GM21717 (cell line): ENCODE data around the gene RIN3.

Source experiments
- ATAC-seq: cut with Tn5 transposase; IDR thresholded peaks from one replicate; pipeline ENCODE4 v1.9.1; 2021; ENCODE audit warnings: mild to moderate bottlenecking, moderate library complexity; ENCODE audit not compliant: unreplicated experiment

Gene RIN3, protein sequence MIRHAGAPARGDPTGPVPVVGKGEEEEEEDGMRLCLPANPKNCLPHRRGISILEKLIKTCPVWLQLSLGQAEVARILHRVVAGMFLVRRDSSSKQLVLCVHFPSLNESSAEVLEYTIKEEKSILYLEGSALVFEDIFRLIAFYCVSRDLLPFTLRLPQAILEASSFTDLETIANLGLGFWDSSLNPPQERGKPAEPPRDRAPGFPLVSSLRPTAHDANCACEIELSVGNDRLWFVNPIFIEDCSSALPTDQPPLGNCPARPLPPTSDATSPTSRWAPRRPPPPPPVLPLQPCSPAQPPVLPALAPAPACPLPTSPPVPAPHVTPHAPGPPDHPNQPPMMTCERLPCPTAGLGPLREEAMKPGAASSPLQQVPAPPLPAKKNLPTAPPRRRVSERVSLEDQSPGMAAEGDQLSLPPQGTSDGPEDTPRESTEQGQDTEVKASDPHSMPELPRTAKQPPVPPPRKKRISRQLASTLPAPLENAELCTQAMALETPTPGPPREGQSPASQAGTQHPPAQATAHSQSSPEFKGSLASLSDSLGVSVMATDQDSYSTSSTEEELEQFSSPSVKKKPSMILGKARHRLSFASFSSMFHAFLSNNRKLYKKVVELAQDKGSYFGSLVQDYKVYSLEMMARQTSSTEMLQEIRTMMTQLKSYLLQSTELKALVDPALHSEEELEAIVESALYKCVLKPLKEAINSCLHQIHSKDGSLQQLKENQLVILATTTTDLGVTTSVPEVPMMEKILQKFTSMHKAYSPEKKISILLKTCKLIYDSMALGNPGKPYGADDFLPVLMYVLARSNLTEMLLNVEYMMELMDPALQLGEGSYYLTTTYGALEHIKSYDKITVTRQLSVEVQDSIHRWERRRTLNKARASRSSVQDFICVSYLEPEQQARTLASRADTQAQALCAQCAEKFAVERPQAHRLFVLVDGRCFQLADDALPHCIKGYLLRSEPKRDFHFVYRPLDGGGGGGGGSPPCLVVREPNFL

DNA sequence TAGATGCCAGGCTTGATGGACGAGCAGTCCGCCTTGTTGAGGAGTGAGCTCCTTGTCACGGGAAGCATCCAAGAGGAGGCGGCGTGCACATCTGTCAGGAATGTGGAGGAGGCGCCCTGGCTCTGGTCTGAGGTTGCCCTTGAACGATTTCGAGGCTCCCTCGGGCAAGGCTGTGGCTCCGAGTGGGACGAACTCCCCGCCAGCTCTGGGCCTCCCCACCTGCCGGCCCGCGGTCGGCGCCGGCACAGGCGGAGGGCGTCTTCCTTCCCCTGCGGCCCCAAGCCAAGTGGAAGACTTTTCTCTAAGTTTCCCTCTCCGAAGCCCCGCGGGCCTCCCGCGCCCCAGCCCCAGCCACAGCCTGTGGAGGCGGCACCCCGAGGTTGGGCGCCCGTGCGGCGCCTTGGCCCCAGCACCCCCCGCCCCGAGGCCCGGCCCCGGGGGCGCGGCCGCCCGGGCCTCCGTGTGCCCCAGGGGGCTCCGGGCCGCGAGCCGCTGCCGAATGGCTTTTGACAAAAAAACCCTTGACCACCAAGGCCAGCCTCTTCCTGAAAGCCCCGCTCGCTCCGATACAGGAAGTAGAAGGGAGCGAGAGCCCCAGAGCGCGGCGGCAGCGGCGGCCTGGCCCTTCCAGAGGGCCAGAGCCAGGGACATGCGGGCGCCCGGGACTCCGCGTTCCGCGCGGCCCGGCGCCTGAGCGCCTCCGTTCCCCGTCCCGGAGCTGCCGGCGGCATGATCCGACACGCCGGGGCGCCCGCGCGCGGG is at the start of gene RIN3:
Gene RIN3, plus strand, starts transcription at position 578 of the 762 bp plus-strand sequence. Its CDS starts 152 bp downstream, at position 730.
- peak; percentile 62 for ATAC-seq

DNA sequence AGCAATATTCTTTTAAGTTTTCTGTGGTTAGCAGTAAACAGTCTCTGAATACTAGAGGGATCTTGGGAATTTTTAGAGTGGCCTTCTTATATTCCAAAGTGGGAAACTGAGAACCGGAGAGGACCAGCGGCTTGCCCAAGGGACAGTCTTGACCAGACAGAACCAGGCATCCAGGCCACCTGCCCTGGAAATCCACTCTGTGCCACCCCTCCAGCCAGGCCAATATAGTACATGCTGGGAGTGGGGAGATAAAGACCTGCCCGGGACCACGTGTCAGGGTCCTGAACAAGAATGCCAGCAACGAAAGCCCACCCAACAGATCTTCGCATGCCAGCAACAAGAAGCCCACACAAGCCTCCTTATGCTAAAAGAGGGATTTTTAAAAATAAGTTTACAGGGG is 49.4 kb upstream of the RIN3 start:
- no peak for ATAC-seq

DNA sequence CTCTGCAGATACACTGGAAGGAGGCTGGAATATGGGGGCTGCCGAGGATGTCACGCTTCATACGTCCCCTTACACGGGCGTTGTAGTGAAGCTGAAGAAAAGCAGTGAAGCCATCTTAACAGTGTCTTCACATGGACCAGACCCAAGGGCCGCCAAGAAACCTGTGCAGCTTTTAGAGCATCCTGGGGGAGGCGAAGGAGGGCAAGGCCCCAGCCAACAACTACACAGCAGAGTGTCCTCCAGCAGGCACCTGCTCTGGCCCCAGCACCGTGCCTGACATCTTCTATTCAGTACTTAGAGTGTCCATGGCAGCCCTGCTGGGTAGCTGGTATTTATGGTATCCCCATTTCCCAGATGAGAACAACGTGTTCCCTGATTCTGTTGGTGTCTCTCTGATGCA is 48.9 kb upstream of the RIN3 start:
- ATAC-seq = no peak

DNA sequence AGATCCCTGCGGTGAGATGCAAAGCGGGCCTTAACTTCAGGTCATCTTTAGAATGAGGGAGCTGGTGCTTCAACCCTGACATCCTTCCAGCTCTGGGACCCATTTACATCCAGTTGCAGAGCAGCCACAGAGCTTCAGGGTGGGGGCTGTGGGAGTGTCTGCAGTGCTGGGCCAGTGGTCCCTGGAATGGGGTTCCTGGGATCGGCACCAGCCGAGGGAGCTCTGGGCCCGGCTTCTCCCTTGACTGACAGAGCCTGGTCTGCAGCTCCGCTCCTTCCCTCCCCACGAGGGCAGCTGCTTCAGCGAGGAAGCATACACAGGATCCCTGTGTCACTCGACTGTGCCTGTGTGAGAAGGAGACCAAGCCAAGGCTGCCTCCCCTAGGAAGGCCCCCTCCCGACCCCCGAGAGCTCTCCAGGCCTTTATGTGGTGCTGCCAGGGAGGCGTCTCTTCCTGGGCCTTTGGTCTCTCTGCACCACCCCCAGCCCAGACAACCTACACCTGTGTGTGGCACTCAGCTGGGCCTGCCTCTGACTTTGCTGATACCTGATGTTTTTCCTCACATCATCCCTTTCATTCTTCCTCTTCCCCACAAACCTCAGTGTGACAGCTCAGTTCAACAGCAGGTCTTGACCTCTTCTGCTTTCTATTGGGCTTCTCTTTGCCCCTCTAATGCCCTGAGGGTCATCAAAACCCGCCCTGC is 48.1 kb upstream of the RIN3 start:
- ATAC-seq = no peak

DNA sequence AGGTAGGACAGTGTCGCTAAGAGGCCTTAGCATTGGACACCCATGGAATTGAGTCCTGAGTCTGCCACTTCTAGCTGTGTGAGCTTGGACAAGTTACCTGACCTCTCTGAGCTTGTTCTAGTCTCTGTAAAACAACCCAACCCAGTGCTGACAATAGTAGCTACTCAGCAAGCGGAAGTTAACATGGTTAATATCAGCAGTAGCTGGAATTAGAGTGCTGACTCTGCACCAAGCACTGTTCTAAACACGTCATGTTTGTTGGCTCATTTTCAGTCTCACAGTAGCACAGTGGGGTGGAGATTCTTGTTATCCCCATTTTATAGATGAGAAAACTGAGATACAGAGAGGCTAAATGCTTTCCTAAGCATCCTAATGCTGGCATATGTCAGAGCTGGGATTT is 47.5 kb upstream of the RIN3 start:
- ATAC-seq = no peak

DNA sequence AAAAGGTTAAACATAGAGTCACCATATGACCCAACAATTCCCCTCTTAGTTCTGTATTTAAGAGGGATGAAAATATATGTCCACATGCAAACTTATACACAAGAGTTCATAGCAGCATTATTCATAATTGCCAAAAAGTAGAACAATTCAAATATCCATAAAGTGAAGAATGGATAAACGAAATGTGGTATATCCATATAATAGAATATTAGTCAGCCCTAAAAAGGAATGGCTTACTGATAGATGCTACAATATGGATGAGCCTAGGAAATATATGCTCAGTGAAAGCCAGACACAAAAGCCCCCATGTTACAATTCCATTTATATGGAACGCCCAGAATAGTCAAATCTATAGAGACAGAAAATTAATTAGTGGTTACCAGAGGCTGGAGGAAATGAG is 44.1 kb upstream of the RIN3 start:
- no peak for ATAC-seq

DNA sequence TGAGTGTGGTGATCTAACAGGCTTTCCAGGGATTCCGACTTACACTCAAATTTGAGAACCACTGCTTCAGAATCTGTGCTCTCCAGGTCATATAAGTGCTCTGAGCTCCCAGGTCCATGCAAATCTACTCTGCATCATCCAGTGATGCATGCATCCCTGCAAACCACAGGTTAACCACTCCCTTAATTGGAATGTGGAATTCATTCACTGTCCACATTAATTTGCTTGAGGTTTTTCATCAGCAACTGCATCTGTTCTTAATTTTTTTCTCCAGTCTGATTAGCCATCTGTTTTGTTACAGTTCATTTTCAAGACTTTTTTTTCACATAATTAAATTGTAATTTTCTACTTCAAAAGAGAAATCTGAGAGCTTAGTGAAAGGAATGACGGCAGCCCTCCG is 43.4 kb upstream of the RIN3 start:
- ATAC-seq = no peak

DNA sequence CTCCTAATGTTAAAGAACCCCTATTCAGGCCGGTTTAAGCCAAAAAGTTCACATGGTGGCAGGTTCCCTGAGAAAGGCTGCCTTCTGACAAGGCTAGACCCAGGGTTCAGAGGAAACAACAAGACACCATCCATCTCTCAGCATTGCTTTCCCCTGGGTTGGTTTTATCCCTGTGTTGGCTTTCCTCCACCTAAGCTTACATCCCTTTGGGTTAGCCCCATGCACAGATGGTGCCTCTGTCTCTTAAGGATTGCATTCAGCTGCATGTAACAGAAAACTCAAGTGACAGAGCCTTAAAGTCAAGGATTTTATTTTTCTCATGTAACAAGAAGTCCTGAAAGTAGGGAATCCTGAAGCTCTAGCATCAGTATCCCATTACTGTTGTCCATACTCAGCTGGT is 42.8 kb upstream of the RIN3 start:
- ATAC-seq = no peak

DNA sequence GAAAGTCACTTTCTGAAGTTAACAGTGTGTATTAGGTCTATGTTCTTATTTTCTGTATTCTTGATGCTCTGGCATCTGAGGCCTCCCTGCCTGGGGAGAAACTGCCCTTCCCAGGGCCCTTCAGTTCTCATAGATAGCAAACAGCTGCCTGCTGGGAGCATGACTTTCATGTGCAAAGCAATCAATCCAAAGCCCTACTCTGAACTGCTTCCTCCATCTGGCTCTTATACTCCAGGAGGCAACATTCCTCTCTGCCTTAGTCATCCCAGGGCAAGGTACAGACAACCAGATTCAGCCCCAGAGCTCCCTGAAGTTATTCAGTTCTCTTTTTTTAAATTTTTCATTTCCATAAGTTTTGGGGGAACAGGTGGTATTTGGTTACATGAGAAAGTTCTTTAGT is 41.7 kb upstream of the RIN3 start:
- no peak for ATAC-seq

DNA sequence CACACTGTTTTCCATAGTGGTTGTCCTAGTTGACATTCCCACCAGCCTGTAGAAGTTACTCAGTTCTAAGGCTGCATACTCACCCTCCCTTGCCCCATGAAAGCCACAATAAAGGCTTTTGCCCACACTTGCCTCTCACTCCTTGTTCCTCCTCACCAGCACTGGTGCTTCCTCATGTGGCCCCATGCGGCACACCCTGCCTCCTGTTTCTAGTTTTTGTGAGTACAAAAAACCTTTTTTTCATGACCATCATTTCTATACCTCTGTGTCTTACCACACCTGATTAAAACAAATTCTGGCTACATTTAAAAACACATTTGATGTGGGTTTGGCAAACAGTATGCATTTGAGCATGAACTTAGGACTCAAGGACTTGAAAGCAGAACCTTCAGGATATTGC is 40.7 kb upstream of the RIN3 start:
- no peak for ATAC-seq

DNA sequence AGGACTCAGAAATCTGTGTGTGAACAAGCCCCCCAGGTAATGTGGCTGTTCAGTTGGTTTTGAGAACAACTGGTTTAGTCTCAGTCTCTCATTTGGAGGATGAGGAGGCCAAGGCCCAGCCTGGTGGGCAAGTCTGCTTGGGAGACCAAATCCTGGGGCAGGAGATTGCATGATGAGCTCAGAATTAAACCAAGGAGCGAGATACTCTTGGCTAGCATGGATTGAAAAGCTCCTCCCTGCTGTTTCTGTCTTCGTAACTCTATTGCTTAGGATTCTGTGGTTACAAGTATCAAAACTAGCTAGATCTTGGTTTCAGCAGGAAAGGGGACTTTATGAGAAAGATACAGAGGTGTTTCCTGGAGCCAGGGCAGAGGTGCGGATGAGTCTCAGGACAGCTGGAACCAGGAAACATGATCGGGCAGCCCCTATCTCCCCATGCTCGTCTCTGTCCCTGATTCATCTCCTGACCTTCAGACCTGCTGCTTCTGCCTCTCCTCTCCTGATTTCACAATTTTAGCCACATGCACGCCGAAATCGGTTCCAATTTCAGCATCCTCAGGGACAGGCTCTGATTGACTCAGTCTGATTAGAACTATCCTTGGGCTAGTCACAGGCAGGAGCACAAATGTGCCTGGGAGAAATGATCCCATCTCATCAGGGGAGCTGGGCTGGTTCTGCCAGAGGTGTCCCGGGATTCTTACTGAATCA is 40.2 kb upstream of the RIN3 start:
- ATAC-seq = no peak

DNA sequence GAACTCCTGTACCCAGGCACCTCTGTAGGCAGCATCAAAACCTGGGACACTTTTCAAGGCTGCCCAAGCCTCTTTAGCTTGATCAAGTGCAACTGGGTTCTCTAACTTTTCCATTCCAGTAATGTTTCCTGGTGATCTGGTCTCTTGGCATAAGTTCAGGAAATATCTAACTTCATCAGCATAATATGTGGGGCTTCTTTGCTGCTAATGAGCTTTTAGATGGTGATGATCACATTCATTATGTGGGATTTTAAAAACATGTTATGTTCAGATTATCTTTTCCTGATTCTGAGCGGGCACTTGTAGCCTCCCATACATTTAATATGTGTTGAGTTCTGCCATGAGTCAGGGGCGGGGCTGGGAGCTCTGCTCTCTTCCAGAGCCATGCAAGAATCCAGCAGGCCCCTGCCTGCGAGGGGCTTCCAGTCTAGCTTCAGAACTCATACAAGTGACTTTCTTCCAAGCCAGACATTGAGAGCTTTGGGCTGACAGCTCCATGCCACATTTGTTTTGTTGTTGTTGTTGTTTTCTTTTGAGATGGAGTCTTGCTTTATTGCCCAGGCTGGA is 39.5 kb upstream of the RIN3 start:
- ATAC-seq = no peak

DNA sequence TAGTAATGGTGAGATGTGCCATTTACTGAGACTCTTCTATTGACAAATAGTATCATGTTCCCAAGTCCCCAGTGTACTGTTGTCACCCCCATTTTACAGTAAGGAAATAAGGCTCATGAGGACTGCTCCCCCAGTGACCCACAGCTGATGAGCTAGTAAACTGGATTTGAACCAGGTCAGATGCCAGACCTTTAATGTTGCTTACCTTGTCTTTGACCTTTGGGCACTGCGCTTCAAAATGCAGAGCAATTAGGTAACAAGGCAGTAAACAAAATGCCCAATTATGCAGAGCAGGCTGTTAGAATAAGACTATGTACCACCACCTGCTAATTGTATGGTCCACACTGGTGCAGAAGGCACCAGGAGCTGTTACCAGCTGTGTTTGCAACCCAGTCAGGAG is 38.5 kb upstream of the RIN3 start:
- ATAC-seq = no peak

DNA sequence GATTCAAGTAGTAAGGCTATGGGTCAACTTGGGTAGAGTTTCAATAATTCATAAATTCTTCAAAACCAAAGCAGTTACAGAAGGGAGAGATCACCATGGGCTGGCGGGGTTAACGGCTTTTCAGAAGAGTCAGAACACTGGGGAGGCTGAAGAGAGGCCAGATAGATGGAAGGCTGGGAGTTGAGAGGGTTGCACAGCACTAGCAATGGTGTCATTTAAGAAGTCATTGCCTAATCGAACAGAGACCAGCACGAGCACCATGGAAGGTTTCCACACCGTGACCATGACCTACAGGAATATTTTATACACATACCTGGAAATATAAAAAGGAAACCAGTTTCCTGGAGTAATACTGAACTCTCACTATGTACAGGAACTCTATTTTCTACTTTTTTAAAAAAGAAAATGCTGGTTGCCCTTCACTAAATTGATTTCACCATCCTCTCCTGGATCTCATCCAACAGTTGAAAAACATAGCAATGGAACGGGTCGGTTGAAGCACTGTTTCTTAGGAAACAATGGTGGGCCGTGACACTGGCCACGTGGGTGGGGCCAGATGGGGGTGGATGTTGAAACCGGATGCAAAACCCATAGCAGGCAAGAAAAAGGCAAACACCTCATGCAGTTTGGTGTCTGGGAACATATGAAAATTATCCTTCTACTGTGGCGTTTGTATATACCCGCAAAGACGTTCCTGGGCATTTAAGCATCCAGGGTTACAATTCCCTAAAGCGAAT is 38.0 kb upstream of the RIN3 start:
- no peak for ATAC-seq

DNA sequence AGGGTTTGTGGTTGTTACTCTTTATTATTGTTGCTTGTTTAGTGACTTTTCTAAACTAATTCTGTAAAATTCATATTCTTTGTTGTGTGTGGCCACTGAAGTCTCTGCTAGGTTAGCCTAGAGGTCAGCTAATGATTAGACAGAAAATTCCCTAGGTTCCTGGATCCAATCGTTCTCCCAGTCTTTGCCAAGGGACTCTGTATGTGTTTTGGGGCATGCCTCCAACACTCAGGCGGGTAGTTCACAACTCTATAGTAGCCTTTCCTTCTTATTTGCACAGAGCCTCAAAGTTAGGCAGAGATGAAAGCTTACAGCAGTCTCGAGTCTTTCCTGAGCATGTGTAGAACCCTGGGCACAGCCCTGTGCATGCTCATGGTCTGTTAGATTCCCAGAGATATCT is 32.7 kb upstream of the RIN3 start:
- ATAC-seq = no peak

DNA sequence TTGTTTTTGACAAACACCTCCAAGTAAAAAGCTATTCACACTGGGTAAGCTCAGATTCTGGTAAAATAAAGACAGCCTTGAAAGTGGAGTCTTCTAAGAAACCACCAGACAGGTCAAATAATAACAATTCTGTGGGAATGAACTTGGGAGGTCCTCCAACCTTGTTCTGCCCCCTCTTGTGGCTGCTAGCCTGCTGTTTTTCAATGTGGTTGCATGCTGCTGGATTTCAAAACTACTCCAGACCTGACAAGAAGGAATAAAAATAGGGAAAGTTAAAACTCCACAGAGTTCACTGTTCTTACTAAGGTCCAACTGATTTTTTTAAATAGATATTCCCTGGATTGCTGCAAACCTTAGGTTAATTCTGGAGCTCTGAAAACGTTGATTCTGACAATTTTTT is 32.2 kb upstream of the RIN3 start:
- ATAC-seq = no peak

DNA sequence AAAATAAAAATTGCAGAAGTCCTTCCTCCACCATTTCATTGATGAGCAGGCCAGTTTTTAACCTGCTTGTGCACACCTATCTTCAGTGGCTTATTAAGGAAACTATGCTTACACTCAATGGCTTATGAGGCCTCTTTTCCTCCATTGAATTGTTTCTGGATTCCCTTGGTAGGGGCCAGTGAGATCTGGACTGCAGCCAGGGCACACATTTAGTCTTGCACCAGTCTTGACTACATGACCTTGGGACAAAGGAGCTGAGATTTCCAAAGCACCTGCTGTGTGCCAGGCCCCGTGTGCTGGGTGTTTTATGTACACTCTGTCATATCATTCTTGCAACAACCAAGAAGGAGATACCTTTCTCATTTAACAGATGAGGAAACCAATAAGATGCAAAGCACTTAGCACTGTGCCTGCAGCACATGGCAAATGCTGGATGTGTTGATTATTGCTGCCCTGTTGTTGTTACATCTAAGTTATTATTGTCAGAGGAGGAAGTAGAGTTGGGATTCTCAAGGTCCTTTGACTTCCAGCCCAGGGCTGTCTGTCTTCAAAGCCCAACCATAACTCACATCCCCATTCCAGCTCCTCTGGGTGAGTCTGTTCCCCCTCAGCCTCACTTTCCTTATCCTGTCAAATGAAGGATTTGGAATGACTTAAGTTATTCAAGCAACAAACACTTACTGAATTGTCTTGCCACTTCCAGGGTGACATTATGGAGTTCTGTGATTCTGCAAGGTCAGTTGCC is 31.6 kb upstream of the RIN3 start:
- no peak for ATAC-seq

DNA sequence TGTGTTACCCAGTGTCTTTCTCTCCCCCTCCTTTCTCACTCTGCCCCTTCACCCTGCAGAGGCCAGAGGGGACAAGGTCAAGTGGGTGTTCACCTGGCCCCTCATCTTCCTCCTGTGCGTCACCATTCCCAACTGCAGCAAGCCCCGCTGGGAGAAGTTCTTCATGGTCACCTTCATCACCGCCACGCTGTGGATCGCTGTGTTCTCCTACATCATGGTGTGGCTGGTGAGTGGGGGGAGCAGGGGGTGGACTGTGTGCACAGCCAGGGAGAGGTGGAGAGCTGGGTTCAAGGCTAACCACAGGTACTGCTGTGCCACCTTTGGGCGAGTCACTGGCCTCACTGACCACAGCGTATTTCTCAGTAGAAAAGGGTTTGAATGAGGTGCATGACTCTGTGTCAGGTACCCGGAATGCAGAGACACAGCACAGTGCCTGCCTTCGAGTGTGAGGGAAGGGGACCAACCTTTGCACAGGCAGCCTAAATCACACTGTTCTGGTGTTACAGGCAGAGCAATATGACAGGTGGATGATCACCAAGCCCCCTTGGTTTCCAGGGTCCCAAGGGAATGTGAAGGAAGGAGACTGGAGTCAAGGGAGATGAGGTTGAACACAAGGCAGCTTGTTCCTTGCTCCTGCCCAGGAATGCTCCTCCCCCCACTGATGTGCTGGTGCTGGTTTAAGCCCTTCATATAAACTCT is 30.8 kb upstream of the RIN3 start:
- no peak for ATAC-seq
